Frontal cortex (tissue), 4 donors: ENCODE data around the gene SLC19A2. TPM values are rescaled to one million over a fixed set of nuclear protein-coding genes. Genes with fewer than 3 reads are reported as not detected.
"Not testable (repeated sequence)": the region's sequence is repeated elsewhere in the genome, so short reads cannot be mapped to it uniquely, and the experiment has no call there.

ENCODE experiments used
- DNase-seq, 2 donors: peaks; one replicate each; pipeline ENCODE4 v3.0.0; 2012; ENCODE audit warnings: low spot score in 2 of 2
- FAIRE-seq: peaks from 2 replicates; lab custom pipeline; 2012; peaks lifted over from hg19 to GRCh38; lab: Jason Lieb, UNC
- total RNA-seq: library from RNA; depleted of rRNA; stranded (reverse); fragments of >200 nt; gene quantifications from one replicate; pipeline ENCODE4 v1.2.3, GENCODE V29; 2014
- donor health status: control.
- donor health status: control.
- donor health status: control.

Gene SLC19A2, protein sequence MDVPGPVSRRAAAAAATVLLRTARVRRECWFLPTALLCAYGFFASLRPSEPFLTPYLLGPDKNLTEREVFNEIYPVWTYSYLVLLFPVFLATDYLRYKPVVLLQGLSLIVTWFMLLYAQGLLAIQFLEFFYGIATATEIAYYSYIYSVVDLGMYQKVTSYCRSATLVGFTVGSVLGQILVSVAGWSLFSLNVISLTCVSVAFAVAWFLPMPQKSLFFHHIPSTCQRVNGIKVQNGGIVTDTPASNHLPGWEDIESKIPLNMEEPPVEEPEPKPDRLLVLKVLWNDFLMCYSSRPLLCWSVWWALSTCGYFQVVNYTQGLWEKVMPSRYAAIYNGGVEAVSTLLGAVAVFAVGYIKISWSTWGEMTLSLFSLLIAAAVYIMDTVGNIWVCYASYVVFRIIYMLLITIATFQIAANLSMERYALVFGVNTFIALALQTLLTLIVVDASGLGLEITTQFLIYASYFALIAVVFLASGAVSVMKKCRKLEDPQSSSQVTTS
- 23.6 TPM for total RNA-seq

DNA sequence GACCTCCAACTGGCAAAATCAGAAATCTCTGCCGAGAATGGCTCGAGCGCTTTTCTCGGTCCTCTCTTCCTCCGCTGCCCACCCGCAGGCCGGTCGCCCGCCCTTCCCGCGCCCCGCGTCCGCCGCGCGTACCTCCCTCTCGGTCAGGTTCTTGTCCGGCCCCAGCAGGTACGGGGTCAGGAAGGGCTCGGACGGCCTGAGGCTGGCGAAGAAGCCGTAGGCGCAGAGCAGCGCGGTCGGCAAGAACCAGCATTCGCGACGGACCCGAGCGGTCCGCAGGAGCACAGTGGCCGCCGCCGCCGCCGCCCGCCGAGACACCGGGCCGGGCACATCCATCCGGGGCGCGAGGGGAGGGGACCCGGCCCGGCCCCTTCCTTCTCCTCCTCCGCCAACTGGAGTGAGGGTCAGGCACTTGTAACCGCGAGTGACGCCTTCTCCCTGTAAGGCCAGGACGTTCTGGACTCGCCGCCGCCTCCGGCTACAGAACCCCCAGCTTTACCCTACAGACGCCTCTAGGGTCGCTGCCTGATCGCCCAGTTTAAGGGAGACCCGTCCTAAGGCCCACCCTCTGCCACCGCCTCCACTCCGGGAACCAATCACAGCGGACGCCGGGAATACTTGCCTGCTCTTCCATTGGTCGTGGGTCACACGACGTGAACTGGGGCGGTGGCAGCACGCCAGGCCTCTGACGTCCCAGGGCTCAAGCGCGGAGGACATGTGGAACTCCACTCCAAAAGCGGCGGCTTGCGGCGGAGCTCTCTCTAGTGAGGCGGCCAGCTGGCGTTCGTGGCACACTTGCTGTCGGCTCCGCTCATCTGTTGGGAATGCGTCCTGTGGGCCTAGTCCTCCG lies at the start of gene SLC19A2:
Gene SLC19A2, minus strand, starts transcription at position 514 of the 850 bp plus-strand sequence. Its CDS starts 178 bp downstream, at position 336.
- FAIRE-seq (peak; percentile 88), DNase-seq (peak; percentile 96)

DNA sequence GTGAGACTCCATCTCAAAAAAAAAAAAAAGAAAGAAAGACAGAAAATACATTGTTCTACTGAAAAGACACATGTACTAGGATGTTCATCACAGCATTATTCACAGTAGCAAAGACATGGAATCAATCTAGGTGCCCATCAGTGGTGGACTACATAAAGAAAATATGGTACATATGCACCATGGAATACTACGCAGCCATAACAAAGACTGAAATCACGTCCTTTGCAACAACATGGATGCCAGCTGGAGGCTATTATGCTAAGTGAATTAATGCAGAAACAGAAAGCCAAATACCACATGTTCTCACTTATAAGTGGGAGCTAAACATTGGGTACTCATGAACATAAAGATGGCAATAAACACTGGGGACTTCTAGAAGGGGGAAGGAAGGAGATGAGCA lies 48.9 kb upstream of the SLC19A2 start:
- no peak for DNase-seq
- FAIRE-seq = no peak

DNA sequence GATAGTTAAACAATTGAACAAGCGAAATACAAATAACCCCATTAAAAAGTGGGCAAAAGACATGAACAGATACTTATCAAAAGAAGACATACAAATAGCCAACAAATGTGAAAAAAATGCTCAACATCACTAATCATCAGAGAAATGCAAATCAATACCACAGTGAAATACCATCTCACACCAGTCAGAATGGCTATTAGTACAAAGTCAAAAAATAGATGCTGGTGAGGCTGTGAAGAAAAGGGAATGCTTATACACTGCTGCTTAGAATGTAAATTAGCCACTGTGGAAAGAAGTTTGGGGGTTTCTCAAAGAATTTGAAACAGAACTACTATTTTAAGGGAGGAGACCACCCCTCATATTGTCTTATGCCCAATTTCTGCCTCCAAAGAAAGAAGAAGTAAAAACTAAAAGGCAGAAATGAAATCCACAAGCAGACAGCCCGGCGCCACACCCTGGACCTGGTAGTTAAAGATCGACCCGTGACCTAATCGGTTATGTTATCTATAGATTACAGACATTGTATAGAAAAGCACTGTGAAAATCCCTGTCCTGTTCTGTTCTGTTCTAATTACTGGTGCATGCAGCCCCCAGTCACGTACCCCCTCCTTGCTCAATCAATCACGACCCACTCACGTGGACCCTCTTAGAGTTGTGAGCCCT lies 47.9 kb upstream of the SLC19A2 start:
- FAIRE-seq = not testable (repeated sequence)

DNA sequence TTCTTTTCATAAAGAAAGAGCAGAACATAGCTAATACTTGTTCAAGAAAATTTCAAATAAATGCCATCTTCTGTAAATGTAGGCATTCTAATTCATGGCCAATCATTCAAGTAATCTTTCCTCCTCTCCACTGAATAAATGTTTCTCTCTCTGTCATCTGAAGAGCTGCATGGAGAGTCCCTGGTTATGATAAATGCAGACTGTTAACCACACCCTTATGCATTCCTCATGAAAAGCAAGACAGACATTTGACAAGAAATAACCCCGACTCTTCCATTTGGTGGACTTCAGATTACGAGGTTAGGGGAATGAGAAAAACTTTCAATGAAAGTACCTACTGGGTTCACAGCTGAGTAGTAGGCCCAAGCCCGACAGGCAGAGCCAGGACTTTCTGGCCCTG lies 44.7 kb upstream of the SLC19A2 start:
- no peak for FAIRE-seq

More for the DNA sequence above, 47.9 kb upstream of the SLC19A2 start:
- DNase-seq = not testable (repeated sequence)

DNA sequence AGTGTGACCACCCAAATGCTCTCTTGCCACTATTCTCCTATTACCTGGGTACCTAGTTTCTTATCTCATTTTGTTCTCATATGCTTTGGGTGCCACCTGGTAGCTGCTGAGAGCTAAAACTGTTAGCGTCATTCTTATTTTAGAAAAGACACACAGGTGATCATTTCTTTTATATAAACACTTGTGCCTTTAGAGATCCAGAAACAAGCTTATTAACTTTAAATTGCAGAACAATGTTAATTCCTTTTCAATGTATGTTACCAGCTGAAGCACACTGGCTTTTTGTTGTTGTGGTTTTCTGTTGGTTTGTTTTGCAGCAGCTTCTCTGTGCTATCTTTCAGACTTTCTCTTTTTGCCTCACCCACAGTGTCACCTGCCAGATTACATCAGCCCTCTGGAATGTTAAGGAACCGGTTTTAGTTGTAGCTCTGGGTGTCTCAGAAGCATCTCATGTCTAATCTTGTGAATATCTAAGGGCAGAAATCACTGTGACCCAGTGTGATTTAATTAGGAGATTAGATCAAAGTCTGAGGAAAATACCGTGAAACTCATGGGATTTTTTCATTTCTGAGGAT lies 43.4 kb upstream of the SLC19A2 start:
- FAIRE-seq (no peak), DNase-seq (no peak)

More for the DNA sequence above, 44.7 kb upstream of the SLC19A2 start:
- no peak for DNase-seq

DNA sequence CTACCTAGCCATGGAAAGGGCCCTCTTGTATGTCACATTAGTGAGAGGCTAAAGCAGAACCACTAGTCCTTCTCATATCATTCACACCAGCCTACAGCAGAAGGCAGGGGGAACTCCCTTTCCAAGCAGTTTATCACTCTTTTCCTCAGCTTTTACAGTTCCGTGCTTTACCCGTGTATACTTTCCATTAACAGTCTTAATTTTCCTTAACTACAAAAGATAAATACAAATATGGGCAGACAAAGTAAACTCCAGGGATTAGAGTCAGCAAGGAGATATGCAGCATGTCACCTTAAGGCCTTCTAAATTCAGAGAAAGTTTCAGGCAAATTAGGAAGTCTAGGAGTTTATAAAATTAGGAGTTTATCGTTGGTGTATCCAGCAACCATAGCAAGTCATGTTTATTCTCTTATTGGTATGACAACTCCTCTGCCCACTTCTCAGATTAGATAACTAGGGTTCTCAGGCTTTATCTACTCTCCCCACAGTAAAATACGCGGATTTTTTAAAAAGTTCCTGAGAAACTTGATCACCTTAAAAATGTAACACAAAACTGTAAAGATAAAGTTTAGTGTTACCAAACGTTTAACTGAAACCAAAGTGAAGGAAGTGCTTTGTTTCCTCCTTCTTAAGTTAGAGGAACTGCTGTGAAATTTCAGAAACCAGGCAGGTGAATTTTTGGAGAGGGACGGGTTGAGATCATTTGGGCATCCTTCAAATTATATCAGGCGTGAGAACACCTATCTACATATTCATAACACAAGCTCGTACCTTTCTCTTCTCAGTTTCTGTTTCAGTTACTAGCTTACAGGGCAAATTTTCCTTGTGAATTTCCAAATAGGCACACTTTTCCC lies 42.7 kb upstream of the SLC19A2 start:
- no peak for DNase-seq
- no peak for FAIRE-seq

DNA sequence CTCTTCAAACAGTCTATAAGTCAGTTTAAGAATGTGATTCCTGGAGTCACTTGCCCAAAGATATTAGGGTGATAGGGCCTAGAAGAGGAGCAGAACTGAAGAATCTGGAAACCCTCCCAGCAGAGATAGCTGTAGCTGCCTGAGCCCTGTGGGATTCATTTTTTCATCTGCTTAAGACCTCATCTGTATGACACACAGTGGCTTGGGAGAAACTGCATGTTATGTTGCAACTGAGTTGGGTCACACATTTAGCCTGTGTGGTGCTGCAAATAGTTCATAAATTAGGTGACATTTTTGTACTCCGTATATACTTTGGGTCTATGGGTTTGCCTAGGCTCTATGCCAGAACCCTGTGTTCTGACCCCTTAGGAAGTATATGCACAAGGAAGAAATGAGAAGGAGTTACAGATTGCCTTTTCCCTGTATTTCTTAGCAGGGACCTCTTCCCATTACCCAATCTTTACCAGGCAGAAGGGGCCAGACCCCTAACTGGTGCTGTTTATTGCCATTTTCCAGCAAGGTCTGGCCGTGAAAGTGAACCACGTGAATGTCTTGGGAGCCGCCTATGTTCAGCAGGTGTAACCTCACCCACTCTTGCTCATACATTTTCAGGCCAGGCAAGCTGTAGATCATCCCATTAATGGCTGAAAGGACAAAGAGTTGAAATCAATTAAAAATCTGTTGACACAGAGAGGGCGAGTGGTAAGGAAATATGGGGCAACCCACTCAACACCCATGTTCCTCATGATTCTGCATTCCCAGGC lies 41.9 kb upstream of the SLC19A2 start:
- DNase-seq (no peak), FAIRE-seq (no peak)

DNA sequence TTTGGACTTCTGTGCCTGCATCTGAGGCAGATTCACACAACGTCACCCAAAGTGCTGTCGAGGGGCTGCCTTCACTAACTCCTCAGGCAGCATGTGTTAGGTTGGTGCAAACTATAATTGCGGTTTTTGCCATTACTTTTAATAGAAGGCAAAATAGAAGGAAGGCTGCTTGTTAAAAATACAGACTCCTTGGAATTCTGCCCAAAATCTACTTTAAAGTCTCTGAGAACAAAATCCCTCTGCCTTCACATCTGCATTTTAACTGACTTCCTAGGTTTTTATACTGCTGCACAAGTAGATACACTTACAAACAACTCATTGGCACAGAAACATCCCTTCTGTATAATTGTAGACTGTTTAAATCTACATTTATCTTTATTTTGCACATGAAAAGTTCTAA lies 41.3 kb upstream of the SLC19A2 start:
- no peak for FAIRE-seq
- no peak for DNase-seq

DNA sequence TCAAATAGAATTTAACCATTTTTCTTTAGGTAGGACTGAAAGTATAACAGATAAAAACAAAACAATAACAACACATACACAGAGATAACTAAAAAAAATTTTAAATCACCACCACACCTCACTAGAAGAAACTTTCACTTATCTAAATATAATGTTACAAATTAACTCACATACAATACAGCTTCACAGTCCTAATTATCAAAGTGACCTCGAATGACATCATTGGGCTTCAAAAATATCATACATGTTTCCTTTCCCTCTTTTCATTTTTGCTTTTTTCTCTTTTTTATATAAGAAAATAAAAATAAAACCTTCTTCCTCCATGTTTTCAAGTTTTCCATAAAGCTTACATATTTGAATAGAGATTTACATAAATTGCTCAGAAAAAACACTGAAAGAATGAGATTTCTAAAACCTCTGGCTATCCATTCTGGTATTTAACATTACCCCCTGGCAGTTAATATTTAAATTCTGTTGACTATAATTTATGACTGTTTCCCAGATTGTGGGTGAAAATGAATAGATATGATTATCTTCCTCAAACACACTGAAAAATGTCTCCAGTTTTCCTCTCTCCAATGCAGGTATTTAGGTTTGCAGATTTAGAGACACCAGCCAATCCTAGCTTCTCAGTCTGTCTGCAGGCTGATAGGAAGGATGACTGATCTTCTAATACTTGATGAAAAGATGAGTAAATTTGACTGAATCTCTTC lies 40.5 kb upstream of the SLC19A2 start:
- DNase-seq (no peak), FAIRE-seq (no peak)

DNA sequence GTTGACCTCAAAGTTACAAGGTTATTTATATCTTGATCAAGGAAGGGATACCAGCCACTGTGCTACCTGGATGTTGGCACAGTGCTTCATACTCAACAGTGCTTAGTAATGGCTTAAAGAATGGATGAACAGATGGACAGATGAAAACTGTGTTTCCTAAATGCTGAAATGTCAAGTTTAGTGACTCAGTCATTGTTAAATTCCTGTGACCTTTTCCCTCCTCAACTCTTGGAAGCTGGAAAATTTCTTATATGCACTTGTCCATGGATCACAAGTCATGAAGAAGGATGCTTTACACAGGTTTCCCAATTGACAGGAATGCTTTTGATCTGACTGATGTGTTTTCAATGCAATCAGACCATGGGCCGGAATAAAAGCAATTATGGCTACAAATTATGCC lies 39.6 kb upstream of the SLC19A2 start:
- FAIRE-seq = no peak
- no peak for DNase-seq

DNA sequence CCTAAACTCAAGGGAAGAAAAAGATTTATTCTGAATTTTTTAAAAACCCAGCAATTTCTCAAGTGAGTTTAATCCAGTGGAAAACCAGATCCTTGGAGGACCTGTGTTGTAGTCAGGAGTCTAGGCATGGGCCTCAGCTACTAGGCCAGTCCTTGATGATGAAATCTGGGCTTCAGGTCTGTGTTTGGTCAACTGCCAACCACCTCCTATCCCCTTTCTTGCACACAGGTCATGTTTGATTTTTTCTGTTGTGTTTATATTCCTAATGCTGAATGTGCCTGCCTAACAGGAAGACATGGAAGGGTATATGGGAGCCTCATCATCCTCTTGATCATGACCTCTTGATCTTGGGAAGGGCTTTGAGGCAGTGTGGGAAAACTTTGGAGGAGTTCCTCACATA lies 38.2 kb upstream of the SLC19A2 start:
- no peak for FAIRE-seq
- no peak for DNase-seq

DNA sequence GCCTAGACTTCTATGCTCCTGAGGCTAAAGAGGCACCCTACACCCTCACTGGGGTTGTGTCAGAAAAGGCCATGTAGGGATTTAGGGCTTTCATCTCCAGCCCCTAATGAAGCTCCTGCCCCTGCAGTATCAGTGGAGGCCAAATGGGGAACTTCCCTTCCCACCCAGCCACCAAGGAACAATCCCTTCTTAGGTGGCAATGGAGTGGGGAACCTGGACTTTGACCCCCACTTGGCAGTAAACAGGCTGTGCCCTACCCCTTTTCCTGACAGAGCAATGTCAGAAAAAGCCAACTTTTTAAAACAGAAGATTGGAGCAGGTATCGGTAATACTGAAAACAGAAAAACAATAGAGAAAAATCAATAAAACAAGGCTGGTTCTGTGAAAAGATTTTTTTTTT lies 35.5 kb upstream of the SLC19A2 start:
- FAIRE-seq = no peak

DNA sequence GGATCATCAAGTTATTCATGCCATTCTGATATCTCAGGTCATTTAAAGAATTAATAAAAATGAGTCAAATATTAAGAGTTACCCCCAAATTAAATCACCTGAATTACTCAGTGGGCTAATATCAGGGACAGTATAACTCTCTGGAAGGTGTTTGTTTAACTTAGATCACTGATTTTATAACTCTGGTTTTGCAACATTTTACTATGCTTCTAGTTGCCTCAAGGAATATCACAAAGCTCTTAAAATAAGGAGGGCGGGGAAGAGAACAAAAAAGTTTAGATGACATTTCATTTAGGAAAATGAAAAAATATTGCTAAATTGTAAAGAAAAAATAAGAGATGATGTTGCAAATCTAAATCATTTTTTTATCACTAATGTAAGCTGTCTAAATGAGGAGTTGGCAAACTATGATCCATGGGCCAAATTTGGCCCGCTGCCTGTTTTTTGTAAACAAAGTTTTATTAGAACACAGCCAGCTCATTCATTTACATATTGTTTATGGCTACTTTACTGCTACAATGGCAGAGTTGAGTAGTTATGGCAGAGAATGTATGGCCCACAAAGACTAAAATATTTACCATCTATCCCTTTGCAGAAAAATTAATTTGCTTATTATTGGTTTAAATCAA lies 31.9 kb upstream of the SLC19A2 start:
- no peak for DNase-seq
- no peak for FAIRE-seq

More for the DNA sequence above, 35.5 kb upstream of the SLC19A2 start:
- DNase-seq = no peak

DNA sequence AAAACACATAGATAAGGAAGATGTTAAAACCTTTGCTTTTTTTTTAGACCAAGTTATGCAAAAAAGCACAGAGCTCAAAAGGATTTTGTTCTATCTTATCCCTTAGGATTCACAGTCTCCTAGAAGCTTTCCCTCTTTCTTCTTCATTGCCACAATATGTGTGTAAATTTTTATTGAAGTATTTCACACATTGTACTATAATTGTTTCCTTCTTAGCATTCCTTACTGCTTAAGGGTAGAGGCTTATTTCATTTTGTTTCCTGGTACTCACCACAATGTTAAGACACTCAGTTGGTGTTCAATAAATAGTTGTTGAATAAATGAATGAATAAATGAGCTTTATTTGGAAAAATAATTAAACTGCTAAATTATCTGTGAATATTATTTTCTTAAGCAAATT lies 29.9 kb upstream of the SLC19A2 start:
- no peak for FAIRE-seq

DNA sequence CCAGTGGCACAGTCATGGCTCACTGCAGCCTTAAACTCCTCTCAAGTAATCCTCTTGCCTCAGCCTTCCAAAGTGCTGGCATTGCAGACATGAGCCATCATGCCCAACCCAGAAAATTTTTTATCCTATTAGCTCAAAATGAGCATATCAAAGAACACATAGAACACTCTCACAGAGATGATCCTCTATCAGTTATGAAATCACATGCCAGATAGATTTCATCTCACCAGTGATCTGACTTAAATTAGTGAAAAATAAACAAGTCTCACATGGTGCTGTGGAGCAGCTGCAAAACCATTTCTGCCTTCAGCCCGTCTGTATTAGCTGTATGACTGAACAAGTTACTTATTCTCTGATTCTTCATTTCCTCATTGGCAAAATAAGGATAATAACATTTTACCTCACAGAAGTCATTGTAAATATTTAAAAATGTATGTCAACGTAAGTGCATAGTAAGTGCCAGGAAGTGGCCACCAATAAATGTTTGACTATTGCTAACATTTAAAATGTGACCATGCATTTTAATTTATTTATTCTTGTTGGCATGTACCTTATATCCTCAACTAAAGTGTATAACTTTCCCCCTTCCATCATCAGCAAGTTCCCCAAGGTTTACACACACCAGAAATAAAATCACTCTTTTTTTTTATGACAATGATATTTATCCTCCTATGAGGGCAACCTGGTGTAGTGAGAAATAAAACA lies 29.0 kb upstream of the SLC19A2 start:
- no peak for DNase-seq
- no peak for FAIRE-seq

More for the DNA sequence above, 29.9 kb upstream of the SLC19A2 start:
- no peak for DNase-seq

DNA sequence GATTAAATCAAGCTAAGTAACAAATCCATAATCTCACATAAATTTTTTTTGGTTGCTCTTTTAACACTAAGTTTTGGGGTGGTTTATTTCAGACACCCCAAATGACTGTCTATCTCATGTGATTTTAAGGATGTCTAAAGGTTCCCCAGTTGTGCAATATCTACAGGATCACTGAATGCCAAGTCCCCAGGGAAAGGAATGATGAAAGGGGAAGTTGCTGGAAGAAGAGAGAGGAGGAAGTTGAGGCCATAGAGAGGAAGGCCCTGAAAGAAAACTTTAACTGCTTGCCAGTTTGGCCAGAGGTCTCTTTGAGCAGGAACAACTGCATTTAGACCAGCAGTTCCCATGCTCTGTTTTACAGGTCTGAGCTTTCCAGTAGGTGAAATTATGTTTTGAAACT lies 27.5 kb upstream of the SLC19A2 start:
- DNase-seq (no peak), FAIRE-seq (no peak)
